NCI-H128 (cell line): ENCODE data around the gene ENTPD6.

ENCODE experiments used
- DNase-seq: peaks from one replicate; lab custom pipeline; 2025; ENCODE audit not compliant: unreplicated experiment; lab: John Stamatoyannopoulos, UW

The ENTPD6 gene

DNA sequence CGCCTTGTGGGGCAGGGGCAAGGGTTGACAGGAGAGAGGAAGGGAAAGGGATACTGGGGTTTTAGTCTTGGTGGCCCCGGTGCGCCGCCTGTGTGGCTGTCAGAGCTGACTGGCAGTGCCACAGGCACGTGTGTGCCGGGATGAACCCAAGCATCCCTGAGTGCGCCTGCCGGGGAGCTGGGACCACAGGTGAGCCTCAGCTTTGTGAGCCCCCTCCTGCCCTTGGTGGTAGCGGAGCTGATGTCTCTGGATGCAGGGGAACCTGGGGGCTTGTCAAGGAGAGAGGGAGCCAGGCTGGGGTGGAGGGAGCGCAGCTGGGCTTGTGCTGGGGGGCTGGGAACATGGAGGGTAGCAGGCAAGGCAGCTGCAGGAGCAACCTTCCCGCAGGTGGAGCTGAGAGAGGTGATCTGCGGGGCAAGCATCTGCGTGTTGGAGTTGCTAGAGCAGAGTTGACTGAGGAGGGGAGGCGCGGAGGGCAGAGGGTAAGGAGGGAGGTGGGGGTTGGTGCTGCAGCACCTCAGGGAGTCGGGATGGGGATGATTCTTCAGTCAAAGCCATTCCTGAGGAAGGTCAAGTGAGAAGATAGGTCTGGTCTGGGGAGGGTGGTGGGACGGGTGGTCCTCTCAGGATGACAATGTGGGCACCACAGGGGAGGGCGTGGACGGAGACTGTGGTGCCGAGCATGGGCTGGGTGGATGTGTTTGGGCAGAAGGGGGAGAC, 80.5 kb downstream of the ENTPD6 start:
- no peak for DNase-seq
